GM10266 (cell line): ENCODE measurements around the gene RIMS4.

Experiments used
- DNase-seq: peaks from one replicate; pipeline ENCODE4 v3.0.0; 2012; ENCODE audit errors: extremely low spot score
- TF ChIP-seq, protein P1 (sequence below): IDR thresholded peaks from 2 replicates; pipeline ENCODE4 v1.5.1; 2012; ENCODE audit warnings: mild to moderate bottlenecking, low read depth; ENCODE audit not compliant: control insufficient read depth, insufficient read depth; ENCODE audit errors: missing control alignments

The RIMS4 gene

GRCh38 chr20:44727651-44728050 lies 82.7 kb downstream of the RIMS4 start:
- TF ChIP-seq, protein P1, sequence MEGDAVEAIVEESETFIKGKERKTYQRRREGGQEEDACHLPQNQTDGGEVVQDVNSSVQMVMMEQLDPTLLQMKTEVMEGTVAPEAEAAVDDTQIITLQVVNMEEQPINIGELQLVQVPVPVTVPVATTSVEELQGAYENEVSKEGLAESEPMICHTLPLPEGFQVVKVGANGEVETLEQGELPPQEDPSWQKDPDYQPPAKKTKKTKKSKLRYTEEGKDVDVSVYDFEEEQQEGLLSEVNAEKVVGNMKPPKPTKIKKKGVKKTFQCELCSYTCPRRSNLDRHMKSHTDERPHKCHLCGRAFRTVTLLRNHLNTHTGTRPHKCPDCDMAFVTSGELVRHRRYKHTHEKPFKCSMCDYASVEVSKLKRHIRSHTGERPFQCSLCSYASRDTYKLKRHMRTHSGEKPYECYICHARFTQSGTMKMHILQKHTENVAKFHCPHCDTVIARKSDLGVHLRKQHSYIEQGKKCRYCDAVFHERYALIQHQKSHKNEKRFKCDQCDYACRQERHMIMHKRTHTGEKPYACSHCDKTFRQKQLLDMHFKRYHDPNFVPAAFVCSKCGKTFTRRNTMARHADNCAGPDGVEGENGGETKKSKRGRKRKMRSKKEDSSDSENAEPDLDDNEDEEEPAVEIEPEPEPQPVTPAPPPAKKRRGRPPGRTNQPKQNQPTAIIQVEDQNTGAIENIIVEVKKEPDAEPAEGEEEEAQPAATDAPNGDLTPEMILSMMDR = no peak
- DNase-seq = no peak

DNA sequence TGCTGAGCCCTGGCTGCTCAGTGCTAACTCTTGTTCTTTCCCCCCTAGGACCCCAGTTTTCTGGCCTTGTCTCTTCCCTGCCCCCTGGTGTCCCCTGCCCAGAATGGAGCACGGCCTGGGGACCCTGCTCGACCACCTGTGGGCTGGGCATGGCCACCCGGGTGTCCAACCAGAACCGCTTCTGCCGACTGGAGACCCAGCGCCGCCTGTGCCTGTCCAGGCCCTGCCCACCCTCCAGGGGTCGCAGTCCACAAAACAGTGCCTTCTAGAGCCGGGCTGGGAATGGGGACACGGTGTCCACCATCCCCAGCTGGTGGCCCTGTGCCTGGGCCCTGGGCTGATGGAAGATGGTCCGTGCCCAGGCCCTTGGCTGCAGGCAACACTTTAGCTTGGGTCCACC lies 83.3 kb downstream of the RIMS4 start:
- TF ChIP-seq, protein P1 = no peak
- no peak for DNase-seq

DNA sequence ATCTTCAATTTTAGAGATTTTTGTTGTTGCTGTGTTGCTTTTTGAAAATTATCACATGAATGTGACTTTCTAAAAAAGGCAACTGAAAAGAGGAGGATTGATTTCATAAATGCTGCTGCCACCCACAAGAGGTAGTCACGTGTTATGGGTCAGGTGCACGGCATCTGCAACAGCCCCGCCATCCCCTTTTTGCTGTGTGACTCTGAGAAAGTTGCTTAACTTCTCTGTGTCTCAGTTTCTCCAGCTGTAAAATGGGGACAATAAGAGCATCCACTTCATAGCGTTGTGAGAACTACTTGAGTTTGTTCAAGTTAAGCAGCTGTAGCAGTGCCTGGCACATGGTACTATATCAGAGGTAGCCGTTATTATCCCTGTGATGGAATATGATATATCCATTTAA lies 84.5 kb downstream of the RIMS4 start:
- no peak for DNase-seq
- TF ChIP-seq, protein P1 = no peak

DNA sequence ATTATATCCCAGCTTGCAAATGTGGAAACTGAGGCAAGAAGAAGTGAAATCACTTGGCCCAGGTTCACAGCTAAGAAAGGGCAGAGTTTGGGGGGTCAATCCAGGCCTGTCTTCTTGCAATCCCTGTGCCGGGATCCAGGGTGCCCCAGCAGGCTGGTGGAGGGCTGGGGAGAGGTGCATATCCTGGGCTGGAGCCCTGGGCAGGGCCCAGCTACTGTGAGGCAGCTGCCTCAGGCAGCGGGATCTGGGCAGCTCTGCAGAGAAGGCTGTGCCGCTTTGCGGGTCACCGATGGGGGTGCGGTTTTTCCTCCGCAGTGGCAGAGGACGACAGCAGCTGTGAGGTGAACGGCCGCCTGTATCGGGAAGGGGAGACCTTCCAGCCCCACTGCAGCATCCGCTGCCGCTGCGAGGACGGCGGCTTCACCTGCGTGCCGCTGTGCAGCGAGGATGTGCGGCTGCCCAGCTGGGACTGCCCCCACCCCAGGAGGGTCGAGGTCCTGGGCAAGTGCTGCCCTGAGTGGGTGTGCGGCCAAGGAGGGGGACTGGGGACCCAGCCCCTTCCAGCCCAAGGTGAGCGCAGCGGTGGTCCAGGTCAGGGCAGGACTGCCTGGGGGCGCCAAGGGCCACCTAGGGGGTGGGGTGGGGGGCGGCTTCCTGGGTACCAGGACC lies 85.8 kb downstream of the RIMS4 start:
- TF ChIP-seq, protein P1 = no peak
- DNase-seq = no peak

GRCh38 chr20:44723798-44724362 lies 86.5 kb downstream of the RIMS4 start:
- DNase-seq = no peak
- TF ChIP-seq, protein P1 = no peak

DNA sequence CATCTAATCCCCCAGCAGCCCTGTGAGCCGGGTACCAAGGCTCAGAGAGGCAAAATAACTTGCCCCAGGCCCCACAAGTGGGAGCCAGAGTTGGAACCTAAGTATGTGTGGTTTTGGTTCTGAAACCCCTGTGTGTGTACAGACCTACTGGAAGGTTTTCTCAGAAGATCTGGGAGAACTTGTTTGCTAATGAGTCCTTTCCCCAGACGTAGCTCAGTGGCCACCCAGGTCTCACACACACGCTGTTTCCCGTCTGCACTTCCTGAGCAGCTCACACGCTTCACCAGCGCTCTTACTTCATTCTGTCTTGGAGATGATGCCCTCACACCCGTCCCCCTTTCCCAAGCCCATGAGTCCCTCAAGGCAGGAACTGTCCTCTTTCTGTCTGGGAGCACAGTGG lies 87.0 kb downstream of the RIMS4 start:
- TF ChIP-seq, protein P1 = no peak
- no peak for DNase-seq

DNA sequence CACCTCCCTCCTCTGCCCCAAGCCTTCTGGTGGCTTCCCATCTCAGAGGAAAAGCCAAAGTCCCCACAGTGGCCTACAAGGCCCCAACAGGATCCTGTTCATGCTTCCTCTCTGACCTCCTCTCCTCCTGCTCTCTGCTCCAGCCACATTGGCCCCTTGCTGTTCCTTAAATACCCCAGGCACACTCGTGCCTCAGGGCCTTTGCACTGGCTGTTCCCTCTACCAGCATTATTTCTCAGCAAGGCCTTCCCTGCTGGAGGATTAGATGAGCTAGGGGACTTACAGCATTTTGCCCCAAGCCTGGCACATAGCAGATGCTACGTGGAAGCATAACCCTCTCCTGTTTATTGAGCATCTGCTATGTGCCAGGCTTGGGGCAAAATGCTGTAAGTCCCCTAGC lies 87.4 kb downstream of the RIMS4 start:
- TF ChIP-seq, protein P1 = no peak
- no peak for DNase-seq
